Measurements from ENCODE around the gene PNPLA2. TPM values are rescaled to one million over a fixed set of nuclear protein-coding genes. Genes with fewer than 3 reads are reported as not detected.

Gene PNPLA2
- polyA plus RNA-seq, 1 donor = 27.6 TPM

DNA sequence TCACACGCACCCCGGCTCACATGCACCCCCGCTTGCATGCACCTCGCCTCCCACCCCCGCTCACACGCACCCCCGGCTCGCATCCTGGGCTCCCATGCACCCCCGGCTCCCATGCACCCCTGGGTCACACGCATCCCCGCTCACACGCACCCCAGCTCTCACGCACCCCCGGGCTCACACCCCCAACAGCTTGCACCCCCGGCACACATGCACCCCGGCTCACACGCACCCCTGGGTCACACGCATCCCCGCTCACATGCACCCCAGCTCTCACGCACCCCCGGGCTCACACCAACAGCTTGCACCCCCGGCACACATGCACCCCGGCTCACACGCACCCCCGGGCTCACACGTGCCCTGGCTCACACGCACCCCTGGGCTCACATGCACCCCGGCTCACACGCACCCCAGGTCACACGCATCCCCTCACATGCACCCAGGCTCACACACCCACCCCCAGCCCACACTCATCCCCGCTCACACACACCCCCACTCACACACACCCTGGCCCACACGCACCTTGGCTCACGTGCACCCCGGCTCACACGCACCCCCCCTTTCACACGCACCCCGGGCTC is 40.1 kb downstream of the PNPLA2 start:
- DNase-seq (ENCODE audit: low read depth) = no peak

DNA sequence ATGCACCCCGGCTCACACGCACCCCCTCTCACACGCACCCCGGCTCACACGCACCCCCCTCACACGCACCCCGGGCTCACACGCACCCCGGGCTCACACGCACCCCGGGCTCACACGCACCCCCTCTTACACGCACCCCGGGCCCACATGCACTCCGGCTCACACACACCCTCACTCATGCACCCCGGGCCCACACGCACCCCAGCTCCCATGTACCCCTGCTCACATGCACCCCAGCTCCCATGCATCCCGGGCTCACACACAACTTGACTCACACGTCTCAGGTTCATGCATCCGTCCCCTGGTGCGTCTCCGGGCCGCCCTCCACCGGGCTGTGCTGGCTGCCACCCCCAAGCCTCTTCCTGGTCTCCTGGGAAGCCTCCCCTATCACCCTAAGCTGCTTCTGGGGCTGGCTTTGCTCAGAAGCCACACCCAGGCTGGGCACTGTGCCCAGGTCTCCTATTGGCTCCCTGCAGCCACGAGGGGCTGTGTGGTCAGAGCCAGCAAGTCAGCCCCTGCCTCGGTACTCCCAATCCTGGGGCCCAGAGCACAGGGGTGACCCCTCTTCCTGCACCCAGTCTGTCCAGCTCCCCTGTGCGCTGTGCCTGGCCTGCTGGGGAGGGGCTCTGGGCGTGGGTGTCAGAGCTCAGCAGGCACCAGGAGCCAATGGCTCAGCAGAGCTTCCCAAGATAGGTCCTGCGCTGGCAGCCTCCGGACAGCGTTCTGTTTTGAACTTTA is 40.8 kb downstream of the PNPLA2 start:
- DNase-seq (ENCODE audit: low read depth) = no peak

DNA sequence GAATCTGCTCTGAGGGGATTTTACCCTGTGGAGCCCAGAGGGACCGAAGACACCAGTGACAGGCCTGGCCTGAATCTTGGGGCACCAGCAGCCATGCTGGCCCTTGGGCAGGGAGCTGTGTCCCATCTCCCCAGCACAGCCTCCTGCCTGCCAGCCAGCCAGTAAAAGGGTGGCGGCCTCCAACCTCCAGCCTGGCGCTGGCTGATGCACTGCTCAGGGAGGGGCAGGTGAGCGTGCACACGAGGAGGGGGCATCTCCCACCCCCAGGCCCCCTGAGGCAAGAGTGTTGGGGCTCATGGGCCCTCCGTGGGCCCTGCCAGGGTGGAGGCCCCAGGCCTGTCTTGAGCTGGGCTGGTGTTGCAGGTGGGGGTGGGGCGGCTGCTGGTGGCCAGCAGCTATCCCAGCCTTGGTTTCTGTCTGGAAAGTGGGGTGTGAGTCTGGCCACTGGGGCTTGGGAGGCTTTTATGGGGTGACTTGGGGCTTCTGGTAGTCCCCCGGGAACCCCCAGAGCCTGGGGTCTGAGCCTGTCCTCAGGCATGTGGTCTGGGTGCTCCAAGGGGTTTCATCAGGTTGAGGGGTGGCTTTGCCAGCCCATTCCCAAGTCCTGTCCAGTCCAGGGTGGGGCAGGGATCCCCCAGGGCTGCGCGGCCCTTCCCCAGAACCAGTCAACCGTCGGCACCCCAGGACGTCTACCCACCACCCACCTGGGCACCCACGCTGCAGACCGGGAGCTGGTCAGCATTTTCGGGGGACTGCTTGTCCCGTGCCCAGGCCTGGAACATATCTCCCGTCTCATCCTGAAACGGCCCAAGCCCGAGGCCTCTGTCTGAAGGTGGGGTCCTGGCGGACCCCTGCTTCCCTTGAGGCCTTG is 41.8 kb downstream of the PNPLA2 start:
- no peak for DNase-seq (ENCODE audit: low read depth)

DNA sequence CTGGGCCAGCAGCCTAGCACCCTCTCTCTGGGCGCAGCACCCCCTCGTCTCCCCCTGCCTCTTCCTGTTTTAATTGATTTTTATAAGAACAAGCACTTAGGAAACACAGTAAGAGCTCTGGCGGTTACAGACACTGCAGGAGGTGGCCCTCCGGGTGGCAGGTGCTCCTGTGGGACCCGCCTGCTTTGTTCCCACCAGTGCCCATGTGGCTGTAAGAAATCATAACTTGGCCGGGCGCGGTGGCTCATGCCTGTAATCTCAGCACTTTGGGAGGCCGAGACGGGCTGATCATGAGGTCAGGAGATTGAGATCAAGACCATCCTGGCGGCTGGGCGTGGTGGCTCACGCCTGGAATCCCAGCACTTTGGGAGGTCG is 42.4 kb downstream of the PNPLA2 start:
- no peak for DNase-seq (ENCODE audit: low read depth)

DNA sequence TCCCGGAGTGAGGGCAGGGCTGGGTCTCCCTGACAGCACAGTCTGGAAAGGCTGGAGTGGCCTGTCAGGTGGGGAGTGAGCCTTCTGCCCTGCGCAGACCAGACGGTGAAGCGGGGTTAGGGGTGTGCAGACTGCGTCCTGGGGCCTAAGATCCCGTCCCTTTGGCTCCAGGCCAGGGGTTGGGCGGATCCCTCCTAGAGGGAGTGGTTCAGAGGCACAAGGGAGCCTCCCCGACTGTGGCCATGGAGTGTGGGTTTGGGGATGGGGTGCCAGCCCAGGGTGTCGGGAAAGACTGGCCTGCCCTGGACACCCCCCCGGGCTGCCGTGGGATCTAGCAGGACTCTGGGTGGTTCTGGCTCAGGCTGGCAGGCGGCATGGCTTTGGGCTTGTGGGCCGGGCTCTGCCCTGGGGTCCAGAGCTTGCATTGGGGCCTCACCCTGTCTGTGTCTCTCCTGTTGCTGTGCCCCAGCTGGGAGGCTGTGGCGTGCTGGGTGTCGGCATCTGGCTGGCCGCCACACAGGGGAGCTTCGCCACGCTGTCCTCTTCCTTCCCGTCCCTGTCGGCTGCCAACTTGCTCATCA is 43.5 kb downstream of the PNPLA2 start:
- DNase-seq (ENCODE audit: low read depth) = no peak

DNA sequence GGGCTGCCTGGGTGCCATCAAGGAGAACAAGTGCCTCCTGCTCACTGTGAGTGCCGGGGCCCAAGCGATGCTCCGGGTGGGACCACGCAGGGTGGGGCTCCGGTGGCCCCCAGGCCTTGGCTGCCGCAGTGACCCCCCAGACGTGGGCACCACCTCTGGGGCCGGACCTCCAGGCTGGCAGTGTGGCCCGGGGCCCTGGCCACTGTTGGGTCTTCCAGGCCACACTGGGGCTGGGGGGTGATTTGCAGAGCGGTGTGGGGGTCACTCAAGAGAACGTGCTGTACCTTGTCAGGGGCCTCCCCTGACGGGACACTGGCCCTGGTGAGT is 43.9 kb downstream of the PNPLA2 start:
- DNase-seq (ENCODE audit: low read depth) = no peak

DNA sequence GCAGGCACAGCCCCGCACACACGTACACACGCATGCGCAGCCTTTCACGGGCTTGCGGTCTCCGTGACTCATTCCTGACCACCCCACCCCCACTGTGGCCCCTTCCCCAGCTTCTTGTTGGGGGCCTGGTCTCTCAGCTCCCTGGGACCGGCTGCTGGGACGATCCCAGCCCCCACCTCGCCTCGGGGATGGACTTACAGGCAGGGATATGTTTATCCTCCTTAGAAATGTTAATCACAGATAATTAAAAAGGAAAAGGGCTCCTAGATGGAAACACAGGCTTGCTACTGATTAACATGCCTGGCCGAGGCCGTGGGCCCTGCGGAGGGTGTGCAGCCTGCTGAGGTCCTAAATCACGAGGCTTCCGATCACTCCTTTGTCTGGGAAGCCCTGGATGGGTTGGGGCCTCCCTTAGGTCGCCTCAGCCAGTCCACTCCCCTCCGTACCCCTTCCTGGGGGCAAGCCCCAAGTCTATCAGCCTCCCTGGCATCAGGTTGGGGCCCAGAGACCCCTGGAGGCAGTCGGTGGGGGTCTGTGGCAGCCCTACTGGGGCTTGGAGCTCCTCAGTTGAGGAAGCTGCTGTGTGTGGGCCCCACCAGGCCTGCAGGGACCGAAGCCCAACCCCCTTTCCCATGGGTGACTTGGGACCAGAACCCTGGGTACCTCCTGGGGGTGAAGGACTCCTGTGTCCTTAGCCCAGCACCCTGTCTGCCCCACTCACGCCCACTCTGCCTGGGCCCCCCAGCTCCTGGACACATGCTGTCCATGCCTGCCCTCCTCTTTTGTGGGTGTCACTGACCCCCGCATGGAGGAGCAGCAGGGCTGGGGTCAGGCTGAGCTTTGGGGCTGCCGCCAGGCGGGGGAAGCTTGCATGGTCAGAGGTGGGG is 44.6 kb downstream of the PNPLA2 start:
- no peak for DNase-seq (ENCODE audit: low read depth)

DNA sequence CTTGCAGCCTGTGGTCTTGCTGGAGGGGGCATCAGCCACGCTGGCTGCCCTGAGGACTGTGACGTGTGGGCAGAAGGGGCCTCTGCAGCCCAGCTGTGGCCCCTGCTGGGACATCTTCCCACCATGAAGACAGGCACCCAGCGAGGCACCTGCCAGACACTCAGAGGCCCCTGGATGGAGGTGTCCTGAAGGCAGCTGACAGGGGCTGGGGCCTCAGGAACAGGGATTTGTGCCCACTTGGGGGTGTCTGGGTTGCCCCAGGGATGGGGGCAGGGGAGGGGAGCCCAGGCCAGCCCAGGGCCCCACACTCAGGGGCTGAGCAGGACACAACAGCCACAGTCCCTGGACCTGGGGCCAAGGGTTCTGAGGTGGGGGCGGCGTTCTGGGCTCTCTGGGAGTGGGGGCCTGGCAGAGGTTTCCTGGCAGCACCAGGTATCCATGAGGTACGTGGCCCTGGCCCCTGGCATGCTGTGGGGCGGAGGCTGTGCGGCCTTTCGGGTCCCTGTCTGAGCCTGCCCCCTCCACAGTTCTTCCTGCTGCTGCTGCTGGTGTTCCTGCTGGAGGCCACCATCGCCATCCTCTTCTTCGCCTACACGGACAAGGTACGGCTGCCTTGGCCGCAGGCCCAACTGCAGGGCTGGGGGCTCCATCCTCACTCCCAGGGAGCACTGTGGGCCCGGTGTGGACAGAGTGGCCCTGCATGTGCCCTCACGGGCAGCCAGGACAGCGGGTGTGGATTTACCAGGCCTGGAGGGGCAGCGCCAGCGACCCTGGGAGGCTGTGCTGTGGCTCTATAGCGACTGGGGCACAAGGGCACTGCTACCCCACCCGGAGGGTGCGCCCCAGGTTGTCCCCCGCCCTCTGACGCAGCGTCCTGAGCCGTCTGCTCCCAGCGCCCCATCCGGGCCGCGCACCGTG is 45.5 kb downstream of the PNPLA2 start:
- DNase-seq (ENCODE audit: low read depth) = no peak

DNA sequence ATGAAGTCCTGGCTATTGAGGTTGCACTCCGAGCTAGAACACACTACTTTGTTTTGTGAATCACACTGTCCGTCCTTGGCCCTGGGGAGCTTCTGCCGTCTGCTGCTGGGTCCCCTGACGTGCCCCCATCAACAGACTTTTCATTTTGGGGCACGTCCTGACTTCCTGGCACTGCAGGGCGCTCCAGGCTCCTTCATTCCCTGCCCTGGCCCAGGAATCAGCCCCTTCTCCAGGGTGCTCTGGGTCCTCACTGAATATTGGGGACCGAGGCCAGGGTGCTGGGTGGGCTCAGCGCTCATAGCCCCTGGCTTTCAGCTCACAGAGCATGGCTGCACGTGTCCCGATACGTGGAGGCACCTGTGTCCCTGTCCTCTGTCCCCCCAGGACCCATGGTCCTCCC is 46.2 kb downstream of the PNPLA2 start:
- no peak for DNase-seq (ENCODE audit: low read depth)

DNA sequence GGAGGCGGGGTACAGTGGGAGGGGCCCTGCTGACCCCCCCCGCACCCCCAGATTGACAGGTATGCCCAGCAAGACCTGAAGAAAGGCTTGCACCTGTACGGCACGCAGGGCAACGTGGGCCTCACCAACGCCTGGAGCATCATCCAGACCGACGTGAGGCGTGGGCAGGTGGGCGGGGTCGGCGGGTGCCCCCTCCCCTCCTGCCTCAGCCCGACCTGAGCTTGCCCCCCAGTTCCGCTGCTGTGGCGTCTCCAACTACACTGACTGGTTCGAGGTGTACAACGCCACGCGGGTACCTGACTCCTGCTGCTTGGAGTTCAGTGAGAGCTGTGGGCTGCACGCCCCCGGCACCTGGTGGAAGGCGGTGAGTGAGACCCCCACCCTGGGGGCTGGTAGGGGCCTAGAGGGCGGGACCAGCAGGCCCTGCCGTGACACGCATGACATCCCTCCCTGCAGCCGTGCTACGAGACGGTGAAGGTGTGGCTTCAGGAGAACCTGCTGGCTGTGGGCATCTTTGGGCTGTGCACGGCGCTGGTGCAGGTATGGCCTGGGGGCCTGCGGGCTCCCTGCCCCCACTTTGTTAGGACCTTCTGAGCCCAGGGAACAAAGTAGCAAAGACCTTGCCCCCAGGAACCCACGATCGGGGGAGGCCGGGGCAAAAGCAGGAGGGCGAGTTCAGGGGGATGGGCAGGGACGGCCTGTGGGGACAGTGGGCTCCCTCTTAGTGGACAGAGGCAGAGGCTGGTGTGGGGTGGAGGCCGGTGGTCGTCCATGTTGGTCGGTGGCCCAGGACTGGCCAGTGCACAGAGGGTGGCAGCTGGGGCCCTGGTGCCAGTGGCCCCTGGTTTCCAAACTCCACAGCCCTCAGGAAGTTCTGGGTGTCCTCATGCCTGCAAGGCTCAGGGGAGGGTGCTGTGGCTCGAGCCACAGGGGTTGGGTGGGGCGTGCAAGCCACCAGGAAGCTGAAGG is 47.0 kb downstream of the PNPLA2 start:
- no peak for DNase-seq (ENCODE audit: low read depth)

DNA sequence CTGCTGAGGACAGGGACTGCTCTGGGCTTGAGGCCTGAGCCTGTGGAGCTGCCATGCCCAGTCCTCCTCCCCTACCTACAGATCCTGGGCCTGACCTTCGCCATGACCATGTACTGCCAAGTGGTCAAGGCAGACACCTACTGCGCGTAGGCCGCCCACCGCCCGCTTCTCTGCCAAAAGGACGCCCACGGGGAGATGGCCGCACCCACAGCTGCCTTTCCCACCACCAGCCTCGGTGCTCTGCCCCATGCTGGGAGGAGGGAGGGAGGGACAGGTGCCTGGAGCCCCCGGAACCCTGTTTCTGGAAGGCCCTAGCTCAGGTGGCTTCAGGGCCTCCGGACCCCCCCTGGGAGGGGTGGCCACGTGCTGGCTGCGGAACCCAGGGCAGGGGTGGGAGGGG is 47.8 kb downstream of the PNPLA2 start:
- DNase-seq (ENCODE audit: low read depth) = no peak

DNA sequence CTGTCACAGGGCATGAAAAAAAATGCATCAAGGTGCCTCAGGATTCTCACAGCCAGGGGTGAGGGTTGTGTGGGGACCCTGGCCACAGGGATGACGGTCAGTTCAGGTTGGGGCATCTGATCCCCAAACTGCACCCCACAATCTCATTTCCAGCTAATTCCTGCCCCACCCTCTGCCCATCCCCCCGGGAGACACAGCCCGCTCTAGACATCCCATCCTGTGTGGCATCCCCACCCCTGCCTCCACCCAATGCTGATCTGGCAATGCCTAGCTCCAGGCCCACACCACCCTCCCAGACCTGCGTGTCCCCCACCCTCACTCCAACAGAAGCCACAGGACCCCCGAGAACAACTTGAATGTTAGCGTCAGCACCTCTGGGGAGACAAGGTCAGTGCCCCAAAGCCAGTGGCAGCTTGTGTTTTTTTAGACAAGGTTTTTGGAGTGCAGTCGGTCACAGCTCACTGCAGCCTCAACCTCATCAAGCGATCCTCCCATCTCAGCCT is 49.2 kb downstream of the PNPLA2 start:
- DNase-seq (ENCODE audit: low read depth) = no peak

DNA sequence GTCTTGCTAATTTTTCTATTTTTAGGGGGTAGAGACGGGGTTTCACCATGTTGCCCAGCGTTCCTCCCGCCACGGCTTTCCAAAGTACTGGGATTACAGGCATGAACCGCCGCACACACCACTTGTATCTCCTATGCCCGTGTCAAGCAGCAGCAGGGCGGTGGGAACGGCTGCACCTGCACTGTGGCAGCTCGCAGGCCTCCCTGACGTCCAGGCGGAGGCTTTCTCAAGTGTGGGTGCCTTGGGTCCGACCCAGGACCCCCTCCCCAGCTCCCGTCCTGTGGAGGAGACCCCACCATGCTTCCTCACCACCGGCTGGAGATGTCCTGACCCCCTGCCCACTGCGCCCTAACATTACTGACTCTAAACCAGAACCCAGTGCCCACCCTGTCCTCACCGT is 49.7 kb downstream of the PNPLA2 start:
- DNase-seq (ENCODE audit: low read depth) = no peak

DNA sequence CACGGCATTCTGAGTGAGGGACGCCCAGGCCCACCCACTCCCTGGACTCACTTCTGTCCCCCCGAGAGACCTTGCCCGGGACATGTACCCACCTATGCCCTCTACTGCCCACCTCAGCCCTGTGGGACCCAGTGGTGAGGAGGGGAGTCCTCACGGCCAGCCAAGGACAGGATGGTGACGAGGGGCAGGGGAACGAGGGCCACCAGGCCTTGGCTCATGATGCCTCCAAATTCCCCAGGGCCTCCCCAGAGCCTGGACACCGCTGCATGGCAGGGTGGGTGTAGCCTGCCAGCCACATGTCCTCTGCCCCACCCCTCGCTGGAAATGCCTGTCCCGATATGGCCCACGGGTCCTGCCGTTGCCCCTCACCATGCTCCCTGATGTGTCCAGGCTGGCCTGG is 50.1 kb downstream of the PNPLA2 start:
- no peak for DNase-seq (ENCODE audit: low read depth)

DNA sequence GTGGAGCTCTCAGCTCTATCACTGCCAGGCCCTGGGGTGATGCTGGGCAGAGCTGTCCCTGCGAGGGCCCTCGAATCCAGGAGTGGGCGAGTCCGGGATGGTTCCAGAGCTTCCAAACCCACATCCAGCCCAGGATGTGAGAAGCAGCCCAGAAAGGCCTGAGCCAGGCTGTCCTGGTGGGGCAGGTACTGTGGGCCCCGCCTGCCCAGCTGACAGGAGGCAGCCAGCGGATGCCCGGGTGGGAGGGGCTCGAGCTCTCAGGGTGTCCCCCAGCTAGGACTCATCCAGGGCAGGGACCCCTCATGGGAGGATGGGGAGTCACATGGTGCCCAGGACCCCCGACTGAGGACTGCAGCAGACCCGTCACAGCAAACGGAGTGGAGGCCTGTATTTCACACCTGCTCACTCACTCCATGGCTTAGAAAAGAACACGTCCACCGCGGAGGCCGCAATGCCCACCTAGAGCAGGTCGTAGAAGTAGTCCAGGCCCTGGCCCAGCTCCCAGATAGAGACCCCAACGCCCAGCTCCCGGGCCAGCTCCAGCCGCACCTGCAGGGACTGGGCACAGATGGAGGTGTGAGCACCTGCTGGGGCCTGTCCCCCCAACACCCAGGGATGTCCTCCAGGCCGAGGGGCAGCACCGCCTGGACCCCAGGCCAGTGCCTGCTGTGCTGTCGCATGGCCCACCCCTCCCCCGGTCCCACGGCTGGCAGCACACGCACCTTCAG is 50.8 kb downstream of the PNPLA2 start:
- no peak for DNase-seq (ENCODE audit: low read depth)

DNA sequence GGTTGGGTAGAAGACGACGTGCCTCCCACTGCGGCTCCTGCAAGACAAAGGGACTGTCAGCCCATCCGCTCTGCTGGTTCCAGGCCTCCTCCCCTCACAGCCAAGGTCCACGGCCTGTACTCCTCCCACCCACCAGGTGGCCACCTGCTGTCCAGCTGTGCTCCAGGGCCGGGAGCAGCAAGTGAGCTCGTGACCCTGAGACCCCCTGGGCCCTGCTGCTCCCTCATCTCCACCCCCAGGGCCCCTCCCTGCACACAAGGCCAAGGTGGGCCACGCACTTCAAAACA is 51.4 kb downstream of the PNPLA2 start:
- no peak for DNase-seq (ENCODE audit: low read depth)

DNA sequence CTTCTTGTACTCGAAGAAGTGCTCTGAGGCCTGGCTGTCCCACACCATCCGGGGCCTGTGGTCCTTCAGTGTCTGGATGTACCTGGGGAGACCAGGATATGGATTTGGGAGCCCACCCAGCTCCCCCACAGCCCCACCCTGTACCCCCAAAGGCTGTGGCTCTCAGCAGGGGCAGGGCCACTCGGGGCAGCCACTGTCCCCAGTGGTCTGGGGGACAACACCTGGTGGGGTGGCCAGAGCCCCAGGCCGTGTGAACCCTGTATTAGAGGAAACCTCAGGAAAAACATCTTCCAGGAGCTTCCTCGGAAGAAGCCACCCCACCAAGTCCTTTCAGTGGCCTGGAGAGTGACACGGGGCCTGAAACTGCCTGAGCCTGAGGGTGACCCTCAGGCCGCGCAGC is 51.7 kb downstream of the PNPLA2 start:
- no peak for DNase-seq (ENCODE audit: low read depth)

DNA sequence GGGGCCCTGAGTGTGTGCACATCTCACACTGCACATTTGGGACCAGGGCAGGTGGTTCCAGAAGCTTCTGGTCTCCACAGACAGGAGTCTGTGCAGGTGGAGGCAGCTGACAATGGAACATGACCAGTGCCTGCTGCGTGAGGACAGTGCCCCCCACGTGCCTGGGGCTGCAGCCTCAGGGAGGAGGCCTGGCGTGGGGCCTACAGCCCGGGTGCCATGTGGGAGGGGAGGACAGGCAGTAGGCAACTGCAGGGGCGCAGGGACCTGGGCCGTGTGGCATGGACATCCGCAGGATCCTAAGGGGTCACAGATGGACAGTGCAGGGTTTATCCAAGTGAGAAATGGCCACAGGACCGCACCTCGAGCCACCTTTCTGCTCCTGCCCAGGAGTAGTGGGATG is 52.8 kb downstream of the PNPLA2 start:
- no peak for DNase-seq (ENCODE audit: low read depth)

DNA sequence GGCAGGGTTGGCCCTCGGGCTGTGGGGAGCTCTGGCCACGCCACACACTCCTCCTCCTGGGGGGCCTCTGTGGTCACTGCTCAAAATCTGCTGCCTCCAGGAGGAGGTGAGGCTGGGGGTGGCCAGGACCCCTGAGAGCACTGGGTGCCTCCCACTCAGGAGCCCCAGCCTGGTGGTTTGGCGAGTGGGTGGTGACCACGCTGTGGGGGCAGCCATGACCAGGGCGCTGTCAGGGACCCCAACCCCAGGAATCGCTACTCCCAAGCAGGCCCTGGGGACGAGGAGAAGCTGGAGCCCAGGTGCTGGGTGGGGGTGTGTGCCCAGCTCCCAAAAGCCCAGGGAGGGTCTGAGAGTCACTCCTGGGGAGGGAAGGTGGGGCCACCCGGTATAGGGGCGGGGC is 54.1 kb downstream of the PNPLA2 start:
- no peak for DNase-seq (ENCODE audit: low read depth)
